Heart left ventricle (tissue), 16 donors: Measurements from ENCODE around the gene HPSE2. TPM values are rescaled to one million over a fixed set of nuclear protein-coding genes. Genes with fewer than 3 reads are reported as not detected.

Experiments used
- ATAC-seq, 4 donors: fragments of 200-7000 bp; cut with Tn5 transposase; one replicate each; pipeline ENCODE4 v1.9.1; 2020 to 2022; ENCODE audit warnings: moderate library complexity in 4 of 4, mild to moderate bottlenecking in 3 of 4, moderate number of reproducible peaks in 1 of 4
- DNase-seq, 5 donors: peaks; one replicate each; pipeline ENCODE4 v3.0.0-alpha.2; 2020
- H3K27ac ChIP-seq, 12 donors: fragments of 200-600 bp; sonication (generic) in 4 of 12; one replicate each; pipeline versions ENCODE4 v1.5.0 to v1.8.0; 2016 to 2022; ENCODE audit warnings: mild to moderate bottlenecking in 2 of 12
- H3K27me3 ChIP-seq, 9 donors: fragments of 200-600 bp; sonication (generic) in 2 of 9; one replicate each; pipeline versions ENCODE4 v1.5.1 to v1.8.0; 2016 to 2022; ENCODE audit warnings: mild to moderate bottlenecking in 3 of 9
- H3K36me3 ChIP-seq, 9 donors: fragments of 200-600 bp; sonication (generic) in 2 of 9; one replicate each; pipeline versions ENCODE4 v1.5.0 to v1.8.0; 2018 to 2022; ENCODE audit warnings: mild to moderate bottlenecking in 2 of 9
- H3K4me1 ChIP-seq, 12 donors: fragments of 200-600 bp; sonication (generic) in 4 of 12; one replicate each; pipeline versions ENCODE4 v1.5.0 to v1.8.0; 2016 to 2022; ENCODE audit warnings: mild to moderate bottlenecking in 3 of 12
- H3K4me3 ChIP-seq, 12 donors: fragments of 200-600 bp; sonication (generic) in 4 of 12; one replicate each; pipeline versions ENCODE4 v1.5.0 to v1.8.0; 2017 to 2022; ENCODE audit warnings: mild to moderate bottlenecking in 9 of 12, moderate library complexity in 4 of 12
- H3K9me3 ChIP-seq, 12 donors: fragments of 200-600 bp; sonication (generic) in 4 of 12; one replicate each; pipeline versions ENCODE4 v1.5.0 to v1.8.0; 2016 to 2022; ENCODE audit warnings: mild to moderate bottlenecking in 1 of 12
- POLR2A ChIP-seq, 2 donors: fragments of 450-650 bp; IDR thresholded peaks; one replicate each; pipeline ENCODE4 v1.6.1; 2017; ENCODE audit warnings: antibody characterized with exemption in 2 of 2, mild to moderate bottlenecking in 2 of 2, moderate library complexity in 2 of 2
- WGBS, 4 donors: extraction: QIAGEN DNeasy Blood & Tissue Kit in 2 of 4; methylation state at CpG; one replicate each; pipeline versions ENCODE4 v1.1.5 to v1.1.7; 2013 to 2018; 5-methylcytosine and 5-hydroxymethylcytosine counted together
- intact Hi-C, 10 donors: fragments of 100-400 bp; cut with DNase I; formaldehyde crosslinking; loops; one replicate each; pipeline versions ENCODE4 v1.11.1 to v1.14.2; 2022
- polyA plus RNA-seq, 2 donors: library from polyadenylated mRNA; stranded (reverse); fragments of 200-250 nt; gene quantifications; one replicate each; pipeline ENCODE4 v1.2.3, GENCODE V29; 2013
- total RNA-seq, 9 donors: library from RNA; depleted of rRNA in 2 of 9; stranded (reverse); fragments of >200 nt in 2 of 9; fragmentation: NEBNext Ultra II Directional in 3 of 9; extraction: Animal tissue kit (Norgen Biotek cat#: 25700) in 3 of 9; gene quantifications; one replicate each; pipeline versions ENCODE4 v1.1.0 to v1.2.4, GENCODE V29; 2016 to 2023
- TF ChIP-seq, protein P1 (sequence below), 12 donors: fragments of 200-600 bp; sonication (generic) in 4 of 12; IDR thresholded peaks; one replicate each; pipeline versions ENCODE4 v1.5.0 to v1.8.0; 2018 to 2022; ENCODE audit warnings: antibody characterized with exemption in 12 of 12, mild to moderate bottlenecking in 5 of 12
- donor health status: ischemic (EF 13 %, LVEDD 7.1; RV severe dilation, severe dysfunction).
- donor health status: healthy with polysubstance abuse.
- donor health status: DM: no; HTN: yes; CAD: no.
- donor health status: DM: no; HTN: no; CAD: no.
- donor health status: ischemic (EF 25% LVEDD 6.9; RV normal size, moderate dysfunction).
- donor health status: ischemic (EF 25% LVEDD 5.7; RV mildly dilated, moderate dysfunction).
- donor health status: healthy.
- donor health status: DM: yes; HTN: yes; CAD: no.
- donor health status: ischemic (EF 35%, LVEDD 5.7; RV mildly dilated, moderate dysfunction).
- donor health status: nonischemic (EF 11% LVEDD 7.7; RV severe dilation, severe dysfunction).
- donor health status: DM: yes; HTN: yes; CAD: no.
- donor health status: PGD.
- donor health status: ischemic (EF 29% LVEDD 5.4; RV normal size, mild dysfunction).
- donor health status: nonischemic (EF 23%, LVEDD 6.1; RV moderate dilation, normal function).

HPSE2 gene
- total and polyA plus RNA-seq, 11 donors = 0.06 to 0.18 (median 0.12) TPM; not detected in 3

- Histone ChIP-seq H3K27me3 (no peaks in the 10 kb centered on the region), H3K27ac (no peak overlapping the region), H3K9me3 (peaks cover 0 to 20% (median 0%) of the 10 kb centered on the region in 12 donors), H3K36me3 (no peaks in the 10 kb centered on the region), H3K4me3 (no peak overlapping the region), H3K4me1 (no peaks in the 10 kb centered on the region)
- intact Hi-C loops = no loop called here
- no peak for TF ChIP-seq POLR2A (IDR thresholded peaks at IDR 0.05)
- TF ChIP-seq, protein P1, sequence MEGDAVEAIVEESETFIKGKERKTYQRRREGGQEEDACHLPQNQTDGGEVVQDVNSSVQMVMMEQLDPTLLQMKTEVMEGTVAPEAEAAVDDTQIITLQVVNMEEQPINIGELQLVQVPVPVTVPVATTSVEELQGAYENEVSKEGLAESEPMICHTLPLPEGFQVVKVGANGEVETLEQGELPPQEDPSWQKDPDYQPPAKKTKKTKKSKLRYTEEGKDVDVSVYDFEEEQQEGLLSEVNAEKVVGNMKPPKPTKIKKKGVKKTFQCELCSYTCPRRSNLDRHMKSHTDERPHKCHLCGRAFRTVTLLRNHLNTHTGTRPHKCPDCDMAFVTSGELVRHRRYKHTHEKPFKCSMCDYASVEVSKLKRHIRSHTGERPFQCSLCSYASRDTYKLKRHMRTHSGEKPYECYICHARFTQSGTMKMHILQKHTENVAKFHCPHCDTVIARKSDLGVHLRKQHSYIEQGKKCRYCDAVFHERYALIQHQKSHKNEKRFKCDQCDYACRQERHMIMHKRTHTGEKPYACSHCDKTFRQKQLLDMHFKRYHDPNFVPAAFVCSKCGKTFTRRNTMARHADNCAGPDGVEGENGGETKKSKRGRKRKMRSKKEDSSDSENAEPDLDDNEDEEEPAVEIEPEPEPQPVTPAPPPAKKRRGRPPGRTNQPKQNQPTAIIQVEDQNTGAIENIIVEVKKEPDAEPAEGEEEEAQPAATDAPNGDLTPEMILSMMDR (IDR thresholded peaks at IDR 0.05) = no peak
- WGBS, 4 donors = 71 to 81% (median 74%) methylated on average over 3 of the region's 3 CpGs
- DNase-seq (no peak), ATAC-seq (no peak)
Observed at GRCh38 chr10:99207340-99207739, 28.3 kb downstream of the HPSE2 start.

GRCh38 chr10:99203310-99203709 lies 32.3 kb downstream of the HPSE2 start:
- no peaks in the 10 kb centered on the region for H3K27me3 ChIP-seq
- H3K9me3 ChIP-seq = peaks cover 0 to 12% (median 0%) of the 10 kb centered on the region in 12 donors
- no peak overlapping the region for H3K4me3 ChIP-seq
- TF ChIP-seq, protein P1 (IDR thresholded peaks at IDR 0.05) = no peak
- TF ChIP-seq POLR2A (IDR thresholded peaks at IDR 0.05) = no peak
- H3K36me3 ChIP-seq = no peaks in the 10 kb centered on the region
- intact Hi-C loops = no loop called here
- no peaks in the 10 kb centered on the region for H3K4me1 ChIP-seq
- ATAC-seq = peak in 1 of 4 donors; percentile 16
- WGBS, 4 donors = 85 to 95% (median 91%) methylated on average over 2 to 3 of the region's 3 CpGs
- no peak overlapping the region for H3K27ac ChIP-seq
- no peak for DNase-seq

DNA sequence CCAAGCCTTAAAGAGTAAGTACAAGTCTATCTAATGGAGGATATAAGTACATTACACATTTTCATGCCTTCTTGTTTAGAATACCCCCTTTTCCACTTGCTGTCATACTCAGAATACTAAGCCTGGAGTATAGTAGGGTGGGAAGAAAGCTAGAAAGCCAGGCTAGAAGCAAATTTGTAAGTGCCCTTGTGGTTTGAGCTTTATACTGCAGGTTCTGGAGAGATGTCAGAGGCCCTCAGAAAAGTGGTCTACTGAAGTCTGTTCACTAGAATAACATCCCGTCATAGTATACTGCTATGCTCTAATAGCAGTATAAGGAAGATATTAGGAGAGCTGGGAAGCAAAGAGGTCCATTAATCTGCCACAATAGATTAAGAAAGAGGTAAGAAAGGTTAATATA lies 62.7 kb downstream of the HPSE2 start:
- intact Hi-C loops = loop anchor here in 8 of 10 donors (2.0 to 10.0 kb wide), 4 partner anchors 706 to 748 kb away; no protein-coding TSS in a partner anchor
- no peak overlapping the region for H3K27ac ChIP-seq
- H3K4me3 ChIP-seq = no peak overlapping the region
- H3K27me3 ChIP-seq = peaks cover 0 to 7% (median 0%) of the 10 kb centered on the region in 9 donors
- H3K4me1 ChIP-seq = no peaks in the 10 kb centered on the region
- H3K9me3 ChIP-seq = no peaks in the 10 kb centered on the region
- TF ChIP-seq POLR2A (IDR thresholded peaks at IDR 0.05) = no peak
- TF ChIP-seq, protein P1 (IDR thresholded peaks at IDR 0.05) = no peak
- H3K36me3 ChIP-seq = no peaks in the 10 kb centered on the region
- no peak for ATAC-seq
- no peak for DNase-seq
- 75 to 87% (median 79%) methylated on average over 1 of the region's 1 CpG for WGBS, 4 donors

DNA sequence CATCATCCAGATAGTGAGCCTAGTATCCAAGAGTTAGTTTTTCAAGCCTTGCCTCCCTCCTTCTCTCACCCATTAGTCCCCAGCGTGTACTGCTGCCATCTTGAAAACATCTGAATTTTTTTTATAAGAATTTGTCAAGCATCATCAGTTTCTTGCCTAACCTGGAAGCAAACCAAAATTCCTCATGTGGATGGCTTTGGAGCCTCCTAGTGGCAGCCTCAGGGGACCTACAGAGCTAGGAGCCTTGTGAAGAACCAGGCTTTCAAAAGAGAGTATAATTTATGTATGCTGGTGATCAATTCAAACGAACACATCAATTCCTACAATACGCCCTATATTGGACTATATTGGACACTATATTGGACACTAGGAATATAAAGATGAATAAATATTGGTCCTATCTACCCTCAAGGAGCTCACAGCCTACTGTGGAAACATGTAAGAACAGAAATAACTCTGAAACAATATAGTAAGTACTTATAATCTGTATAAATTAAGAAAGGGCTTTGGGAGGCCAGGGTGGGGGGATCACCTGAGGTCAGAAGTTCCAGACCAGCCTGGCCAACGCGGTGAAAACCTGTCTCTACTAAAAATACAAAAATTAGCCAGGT lies 63.4 kb downstream of the HPSE2 start:
- no peak overlapping the region for H3K4me3 ChIP-seq
- no peak for TF ChIP-seq POLR2A (IDR thresholded peaks at IDR 0.05)
- TF ChIP-seq, protein P1 (IDR thresholded peaks at IDR 0.05) = peak in 10 of 12 donors; percentile 9 to 57 (median 44)
- ATAC-seq = peak in 1 of 4 donors; percentile 42
- WGBS, 4 donors = 27 to 43% (median 38%) methylated on average over 5 of the region's 5 CpGs
- H3K4me1 ChIP-seq = no peaks in the 10 kb centered on the region
- no peaks in the 10 kb centered on the region for H3K9me3 ChIP-seq
- no peak for DNase-seq
- peaks cover 0 to 7% (median 0%) of the 10 kb centered on the region in 9 donors for H3K27me3 ChIP-seq
- no peaks in the 10 kb centered on the region for H3K36me3 ChIP-seq
- intact Hi-C loops = loop anchor here in 8 of 10 donors (2.0 to 10.0 kb wide), 4 partner anchors 705 to 747 kb away; no protein-coding TSS in a partner anchor
- H3K27ac ChIP-seq = no peak overlapping the region
